HuH-7.5 (cell line): Measurements from ENCODE around the gene KIR2DL4.
"Not testable (repeated sequence)": the region's sequence is repeated elsewhere in the genome, so short reads cannot be mapped to it uniquely, and the experiment has no call there.

Experiments used
- DNase-seq: peaks from one replicate; pipeline ENCODE4 v3.0.0; 2011; ENCODE audit warnings: low spot score

KIR2DL4 gene

GRCh38 chr19:54803410-54803809 is at the start of gene KIR2DL4:
Gene KIR2DL4 (plus strand): TSS chr19:54803610. CDS start chr19:54803652, 42 bp downstream.
- DNase-seq, result no peak

DNA sequence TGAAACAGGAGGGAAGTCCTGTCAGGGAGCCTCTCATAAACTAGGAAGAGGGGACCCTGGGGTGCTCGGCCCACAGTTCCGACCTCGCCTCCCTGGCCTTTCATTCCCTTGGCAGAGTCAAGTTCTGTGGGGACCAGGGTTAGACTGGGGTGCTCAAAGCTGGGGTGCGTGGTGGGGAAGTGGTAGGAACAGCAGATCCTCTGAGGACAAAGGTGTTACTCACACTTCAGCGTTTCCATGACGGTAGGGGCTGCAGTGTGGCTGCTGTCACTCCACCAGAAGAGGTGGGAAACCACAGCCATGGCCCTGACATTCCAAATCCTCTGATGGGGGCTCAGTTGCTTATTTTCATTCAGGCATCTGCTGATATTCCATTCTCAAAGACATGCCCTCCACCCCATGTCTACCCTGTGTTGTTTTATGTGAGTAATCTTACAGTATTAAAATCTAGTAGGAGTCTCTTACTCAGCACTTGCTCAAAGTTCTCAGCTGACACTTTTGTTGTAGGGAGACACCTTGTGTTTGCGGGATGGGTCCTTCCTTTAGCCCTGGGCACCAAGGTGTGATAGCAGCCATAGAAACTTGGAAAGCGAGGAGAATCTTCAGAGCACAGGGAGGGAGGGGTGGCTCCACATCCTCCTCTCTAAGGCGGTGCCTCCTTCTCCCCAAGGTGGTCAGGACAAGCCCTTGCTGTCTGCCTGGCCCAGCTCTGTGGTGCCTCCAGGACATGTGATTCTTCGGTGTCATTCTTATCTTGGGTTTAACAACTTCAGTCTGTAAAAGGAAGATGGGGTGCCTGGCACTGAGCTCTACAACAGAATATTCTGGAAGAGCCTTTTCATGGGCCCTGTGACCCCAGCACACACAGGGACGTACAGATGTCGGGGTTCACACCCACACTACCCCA is 47.0 kb upstream of the KIR2DL4 start:
- not testable (repeated sequence) for DNase-seq

- DNase-seq, result not testable (repeated sequence)
Observed at GRCh38 chr19:54758577-54758976, 44.8 kb upstream of the KIR2DL4 start.

GRCh38 chr19:54764219-54764618 is 39.2 kb upstream of the KIR2DL4 start:
- not testable (repeated sequence) for DNase-seq

GRCh38 chr19:54766464-54766863 is 36.9 kb upstream of the KIR2DL4 start:
- DNase-seq, result not testable (repeated sequence)

- not testable (repeated sequence) for DNase-seq
Observed at GRCh38 chr19:54769646-54770045, 33.8 kb upstream of the KIR2DL4 start, which contains the start of gene KIR2DL1. Gene KIR2DL1 (plus strand): TSS chr19:54769793. CDS start chr19:54769851, 58 bp downstream.

- DNase-seq, result not testable (repeated sequence)
Observed at GRCh38 chr19:54770511-54770910, 32.9 kb upstream of the KIR2DL4 start.

- DNase-seq, result not testable (repeated sequence)
Observed at GRCh38 chr19:54771018-54771960, 32.1 kb upstream of the KIR2DL4 start.

DNA sequence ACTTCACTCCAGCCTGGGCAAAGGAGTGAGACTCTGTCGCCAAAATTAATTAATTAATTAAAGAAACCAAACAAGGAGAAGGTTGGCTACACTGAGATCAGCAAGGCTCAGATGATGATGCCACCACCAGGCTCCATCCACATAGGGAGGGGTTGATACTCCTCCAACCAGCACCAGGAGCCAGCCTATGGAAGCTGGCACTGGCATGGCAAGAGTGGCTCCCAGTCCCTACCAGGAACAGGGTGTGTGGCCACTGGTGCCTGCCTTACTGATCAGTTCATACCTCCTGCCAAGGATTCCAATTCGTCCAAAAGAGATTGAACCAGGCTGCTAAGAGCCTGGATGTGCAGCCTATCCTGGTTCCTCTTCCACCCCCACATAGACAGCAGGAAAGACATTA is 30.7 kb upstream of the KIR2DL4 start:
- not testable (repeated sequence) for DNase-seq

- DNase-seq, result not testable (repeated sequence)
Observed at GRCh38 chr19:54775095-54775815, 28.2 kb upstream of the KIR2DL4 start.

DNA sequence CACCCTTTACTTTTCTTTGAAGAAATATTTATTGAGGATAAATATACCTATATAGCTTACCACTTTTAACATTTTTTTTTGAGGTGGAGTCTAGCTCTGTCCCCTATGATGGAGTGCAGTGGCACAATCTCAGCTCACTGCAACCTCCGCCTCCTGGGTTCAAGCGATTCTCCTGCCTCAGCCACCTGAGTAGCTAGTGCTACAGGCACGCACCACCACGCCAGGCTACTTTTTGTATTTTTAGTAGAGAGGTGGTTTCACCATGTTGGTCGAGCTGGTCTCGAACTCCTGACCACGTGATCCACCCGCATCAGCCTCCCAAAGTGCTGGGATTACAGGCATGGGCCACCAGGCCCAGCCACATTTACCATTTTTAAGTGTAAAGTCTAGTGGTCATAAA is 27.6 kb upstream of the KIR2DL4 start:
- DNase-seq, result not testable (repeated sequence)

GRCh38 chr19:54777851-54778250 is 25.6 kb upstream of the KIR2DL4 start:
- not testable (repeated sequence) for DNase-seq

GRCh38 chr19:54778896-54779295 is 24.5 kb upstream of the KIR2DL4 start:
- not testable (repeated sequence) for DNase-seq

GRCh38 chr19:54782916-54783315 is 20.5 kb upstream of the KIR2DL4 start:
- not testable (repeated sequence) for DNase-seq

- not testable (repeated sequence) for DNase-seq
Observed at GRCh38 chr19:54786091-54786723, 17.2 kb upstream of the KIR2DL4 start.

DNA sequence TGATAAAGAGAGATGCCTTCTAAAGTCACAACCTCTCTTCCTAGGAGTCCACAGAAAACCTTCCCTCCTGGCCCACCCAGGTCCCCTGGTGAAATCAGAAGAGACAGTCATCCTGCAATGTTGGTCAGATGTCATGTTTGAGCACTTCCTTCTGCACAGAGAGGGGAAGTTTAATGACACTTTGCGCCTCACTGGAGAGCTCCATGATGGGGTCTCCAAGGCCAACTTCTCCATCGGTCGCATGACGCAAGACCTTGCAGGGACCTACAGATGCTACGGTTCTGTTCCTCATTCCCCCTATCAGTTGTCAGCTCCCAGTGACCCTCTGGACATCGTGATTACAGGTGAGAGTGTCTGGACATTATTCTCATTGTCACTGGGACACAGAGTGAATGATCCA is 15.3 kb upstream of the KIR2DL4 start:
- DNase-seq, result not testable (repeated sequence)

DNA sequence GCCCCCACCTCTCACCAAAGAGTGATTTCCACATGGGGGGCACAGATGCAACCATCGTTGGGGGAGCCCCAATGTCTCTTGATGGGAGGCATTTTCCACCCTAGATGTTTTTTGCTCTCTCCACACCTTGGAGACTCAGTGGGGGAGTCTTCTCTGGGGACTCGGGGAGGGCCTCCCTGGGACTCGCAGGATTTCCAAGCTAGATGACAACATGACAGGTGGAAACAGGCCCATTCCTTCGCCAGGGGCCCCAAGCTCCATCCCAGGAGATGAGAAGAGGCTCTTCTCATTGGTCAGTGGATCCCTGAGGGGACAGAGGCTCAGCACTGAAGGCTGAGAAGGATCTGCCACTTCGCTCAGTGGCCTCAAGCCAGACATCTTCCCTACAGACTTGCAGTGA is 12.7 kb upstream of the KIR2DL4 start:
- DNase-seq, result no peak

- no peak for DNase-seq
Observed at GRCh38 chr19:54791476-54791875, 11.9 kb upstream of the KIR2DL4 start.

DNA sequence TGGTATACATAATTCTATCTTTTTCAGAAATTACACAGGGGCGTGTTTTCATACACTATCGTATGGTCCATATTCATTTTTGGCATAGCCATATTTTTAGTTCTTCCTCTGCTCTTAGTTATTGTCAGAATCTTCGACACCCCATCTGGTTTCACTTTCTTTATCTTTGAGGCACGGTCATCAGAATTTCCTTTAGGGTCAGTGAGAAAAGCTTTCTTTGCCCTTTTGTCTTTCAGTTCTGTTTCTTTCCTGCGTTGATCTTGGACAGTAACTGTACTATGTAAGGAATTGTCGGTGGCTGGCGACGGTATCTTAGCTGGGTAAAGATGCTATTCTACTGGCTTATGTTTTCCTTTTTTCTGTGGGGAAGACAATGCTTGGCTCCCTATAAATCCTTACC is 10.6 kb upstream of the KIR2DL4 start:
- DNase-seq, result no peak

GRCh38 chr19:54795758-54796157 is 7.7 kb upstream of the KIR2DL4 start:
- DNase-seq, result no peak

- DNase-seq, result no peak
Observed at GRCh38 chr19:54804101-54804500, 691 bp downstream of the KIR2DL4 start.
